ENCODE results near the gene KRT37.
"Not testable (repeated sequence)": the region's sequence is repeated elsewhere in the genome, so short reads cannot be mapped to it uniquely, and the experiment has no call there.

KRT37 gene

DNA sequence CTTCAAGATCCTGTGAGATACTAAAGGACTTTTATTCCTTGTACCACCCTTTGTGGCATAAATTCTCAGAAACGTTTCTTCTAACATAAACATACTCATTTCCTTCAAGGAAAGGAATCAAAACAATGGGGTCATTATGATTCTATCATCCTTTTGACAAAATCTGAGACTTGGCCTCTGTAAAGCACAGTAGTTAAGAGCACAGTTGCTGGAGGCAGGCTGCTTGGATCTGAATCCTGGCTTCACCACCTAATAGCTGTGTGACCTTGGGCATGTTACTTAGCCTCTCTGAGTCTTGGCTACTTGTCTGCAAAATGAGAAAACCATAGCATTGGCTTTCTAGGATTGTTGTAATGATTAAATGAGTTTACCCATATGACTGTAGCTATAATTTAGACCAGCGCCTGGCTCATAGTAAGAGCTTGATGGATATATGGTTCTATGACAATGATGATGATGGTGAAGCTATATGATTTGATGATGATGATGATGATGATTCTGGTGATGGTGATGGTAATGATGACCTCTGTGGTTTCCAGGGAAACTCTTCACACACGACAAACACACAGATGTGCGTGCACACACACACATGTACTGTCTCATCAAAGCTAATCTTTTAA lies 20.9 kb downstream of the KRT37 start:
- no peak for DNase-seq

GRCh38 chr17:41402161-41402560 lies 22.2 kb downstream of the KRT37 start:
- no peak for DNase-seq

- DNase-seq = no peak
These were observed 27.3 kb downstream of the KRT37 start, which contains the start of gene KRT31 for GRCh38 chr17:41396996-41397660. Gene KRT31 (minus strand): TSS chr17:41397608. CDS start chr17:41397539, 69 bp downstream.

- no peak for DNase-seq
These were observed 28.0 kb downstream of the KRT37 start for GRCh38 chr17:41396340-41396739.

- DNase-seq = no peak
These were observed 28.8 kb downstream of the KRT37 start for GRCh38 chr17:41395611-41396010.

GRCh38 chr17:41395044-41395443 lies 29.3 kb downstream of the KRT37 start:
- DNase-seq = not testable (repeated sequence)

GRCh38 chr17:41394254-41394996 lies 30.0 kb downstream of the KRT37 start:
- no peak for DNase-seq

DNA sequence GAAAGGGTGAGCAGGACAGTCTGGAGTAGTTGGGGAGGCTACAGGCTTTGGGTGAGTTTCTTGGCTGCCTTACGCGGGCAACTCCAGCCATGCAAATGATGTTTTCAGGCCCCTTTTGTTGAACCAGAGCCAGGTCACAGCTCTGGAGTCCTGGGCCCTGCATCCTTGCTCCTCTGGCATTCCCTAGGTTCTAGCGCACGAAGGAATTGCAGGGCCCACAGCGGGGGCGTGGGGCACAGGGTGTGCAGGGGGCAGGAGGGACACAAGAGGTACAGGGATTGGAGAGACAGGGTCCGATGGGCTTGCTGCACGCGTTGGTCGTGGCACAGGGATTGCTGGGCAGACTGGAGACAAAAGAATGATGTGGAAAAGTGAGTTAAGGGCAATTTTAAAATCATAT lies 30.6 kb downstream of the KRT37 start:
- DNase-seq = no peak

GRCh38 chr17:41393294-41393693 lies 31.1 kb downstream of the KRT37 start:
- DNase-seq = no peak

DNA sequence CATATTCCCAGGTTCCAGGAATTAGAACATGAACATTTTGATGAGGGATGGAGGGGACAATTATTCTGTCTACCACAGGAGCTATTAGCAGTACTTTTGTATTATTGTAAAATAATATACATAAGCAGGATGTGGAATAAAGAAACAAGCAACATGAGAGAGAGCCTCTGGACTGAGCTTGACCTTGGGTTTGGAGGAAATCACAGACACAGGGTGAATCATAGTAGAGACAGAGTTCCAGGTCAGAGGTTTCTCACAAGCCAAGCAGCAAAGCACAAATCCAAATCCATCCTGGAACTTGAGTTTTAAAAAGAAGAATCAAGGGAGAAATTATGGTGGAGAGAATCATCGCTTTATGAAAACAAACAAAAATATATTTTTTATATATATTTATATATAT lies 32.1 kb downstream of the KRT37 start:
- DNase-seq = no peak

GRCh38 chr17:41391535-41391934 lies 32.9 kb downstream of the KRT37 start:
- DNase-seq = no peak

DNA sequence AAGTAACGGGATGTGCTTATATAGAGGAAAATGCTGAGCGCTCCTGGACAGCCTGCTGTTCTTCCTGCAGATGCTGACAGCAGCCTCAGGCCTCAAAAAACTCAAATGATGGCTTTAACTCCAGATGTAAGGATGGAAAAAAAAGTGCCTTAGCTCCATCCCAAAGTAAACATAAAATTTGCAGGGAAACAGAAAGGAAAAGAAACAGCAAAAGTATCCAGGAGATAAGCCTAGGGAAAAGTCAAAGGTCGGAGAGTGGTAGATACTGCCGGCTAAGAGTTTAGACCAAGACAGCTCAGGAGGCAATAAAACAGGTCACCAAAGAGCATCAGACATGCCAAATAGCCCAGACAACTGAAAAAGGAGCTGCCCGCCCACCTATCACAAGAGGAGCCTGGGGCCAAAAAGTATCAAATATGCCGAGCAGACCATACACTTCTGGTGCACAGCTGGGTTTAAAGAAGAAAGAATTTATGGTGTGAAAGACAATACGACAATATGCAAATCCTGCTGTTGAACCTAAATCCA lies 33.9 kb downstream of the KRT37 start:
- no peak for DNase-seq

DNA sequence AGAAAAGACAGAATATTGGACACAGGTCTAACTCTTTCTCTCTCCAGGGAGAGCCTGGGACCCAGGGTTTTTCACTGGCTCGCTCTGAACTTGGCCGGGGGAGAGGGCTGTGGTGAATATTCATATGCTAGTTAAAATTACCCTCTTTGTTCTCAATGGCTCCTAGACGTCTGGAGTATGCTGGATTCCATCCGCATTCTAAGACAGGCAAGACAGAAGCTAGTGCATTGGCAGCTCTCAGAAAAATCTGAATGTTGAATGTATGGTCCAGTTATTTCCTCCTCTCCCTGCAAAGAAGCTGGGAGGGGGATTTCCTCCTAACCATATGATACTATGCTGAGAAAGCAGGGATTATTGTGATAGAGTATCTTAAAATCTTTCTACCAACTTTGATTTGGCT lies 36.7 kb downstream of the KRT37 start:
- no peak for DNase-seq

GRCh38 chr17:41386227-41386626 lies 38.2 kb downstream of the KRT37 start:
- DNase-seq = no peak

DNA sequence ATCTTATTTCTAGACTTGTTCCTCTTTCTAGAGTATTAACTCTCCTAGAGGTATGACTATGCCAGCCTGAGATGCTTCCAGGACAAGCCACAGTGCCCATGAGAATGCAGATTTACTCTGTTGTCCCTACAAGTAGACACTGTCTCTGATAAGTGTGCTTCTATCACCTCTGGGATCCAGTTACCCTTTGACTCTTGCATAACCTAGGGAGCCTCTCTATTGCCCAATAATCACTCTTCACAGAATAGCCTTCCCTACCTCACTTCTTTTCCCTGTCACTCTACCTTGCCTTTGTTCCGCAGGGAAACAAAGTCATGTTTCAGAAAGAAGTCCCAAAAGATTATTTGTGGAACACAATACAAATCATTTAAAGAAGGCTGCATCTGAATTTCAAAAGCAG lies 40.7 kb downstream of the KRT37 start:
- DNase-seq = no peak

DNA sequence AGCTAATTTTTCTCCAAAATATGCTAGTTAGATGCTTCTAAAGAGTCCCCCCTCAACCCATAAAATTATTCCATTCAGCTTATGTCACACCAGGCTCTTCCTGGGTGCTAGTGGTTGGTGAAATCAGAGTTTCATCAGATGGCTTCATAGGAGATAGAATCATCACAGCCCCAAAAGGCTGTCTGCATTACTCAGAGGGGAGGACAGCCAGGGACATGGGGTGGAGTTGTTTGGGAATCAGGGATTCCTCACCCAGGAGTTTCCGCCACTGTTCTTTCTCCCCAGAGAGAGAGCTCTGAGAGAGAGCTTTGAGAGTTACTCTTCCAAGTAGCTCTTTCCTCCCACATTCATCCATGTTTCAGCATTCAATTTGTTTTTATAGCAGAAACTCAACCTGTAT lies 42.0 kb downstream of the KRT37 start:
- DNase-seq = no peak

- not testable (repeated sequence) for DNase-seq
These were observed 42.4 kb downstream of the KRT37 start, which contains the start of gene KRT34 for GRCh38 chr17:41381943-41382342. Gene KRT34 (minus strand): TSS chr17:41382306. CDS start chr17:41382246, 60 bp downstream.

DNA sequence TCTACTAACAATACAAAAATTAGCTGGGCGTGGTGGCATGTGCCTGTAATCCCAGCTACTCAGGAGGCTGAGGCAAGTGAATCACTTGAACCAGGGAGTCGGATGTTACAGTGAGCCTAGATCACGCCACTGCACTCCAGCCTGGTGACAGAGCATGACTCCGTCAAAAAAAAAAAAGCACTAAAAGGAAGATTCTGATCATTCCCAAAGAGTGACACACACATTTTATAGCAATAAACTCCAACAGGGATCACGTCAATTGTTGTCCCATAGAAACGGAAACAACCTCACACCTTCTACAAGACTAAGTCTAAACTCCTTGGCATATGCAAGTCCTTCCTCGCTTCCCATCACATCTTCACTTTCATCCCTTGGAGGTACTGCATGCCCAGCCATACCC lies 44.3 kb downstream of the KRT37 start:
- DNase-seq = not testable (repeated sequence)

DNA sequence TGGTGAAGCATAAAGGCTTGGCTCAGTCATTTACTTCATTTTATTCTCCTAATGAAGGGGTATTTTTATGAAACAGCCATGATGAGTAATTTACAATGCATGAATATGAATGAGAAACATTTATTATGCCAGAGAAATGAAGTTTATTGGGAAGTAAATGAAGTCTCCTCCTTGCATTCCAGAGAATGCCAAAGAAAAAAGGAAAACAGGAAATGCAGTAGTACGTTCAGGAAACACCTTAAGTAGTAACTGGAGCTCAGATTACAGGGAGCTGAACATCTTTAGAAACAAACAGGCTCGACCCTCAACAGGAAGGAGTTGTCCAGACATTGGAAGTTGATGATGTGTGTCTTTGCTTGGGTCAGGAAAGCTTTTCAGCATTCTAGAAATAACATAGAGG lies 46.8 kb downstream of the KRT37 start:
- no peak for DNase-seq

Data from central memory CD4-positive, alpha-beta T cell (primary cell).